HepG2 (cell line): ENCODE data around the gene DND1. TPM values are rescaled to one million over a fixed set of nuclear protein-coding genes. Genes with fewer than 3 reads are reported as not detected.
A peak's percentile ranks its signal among the peaks of the same experiment; 100 is the strongest.

ENCODE experiments used
- ARHGAP35 ChIP-seq: sonication (generic); formaldehyde crosslinking; IDR thresholded peaks from 2 replicates; pipeline ENCODE4 v1.9.0; 2022; ENCODE audit warnings: mild to moderate bottlenecking, inconsistent platforms, moderate library complexity, missing genetic modification reagents, borderline replicate concordance
- CSRNP1 ChIP-seq: sonication (generic); formaldehyde crosslinking; IDR thresholded peaks from 2 replicates; pipeline ENCODE4 v1.8.1; 2023; ENCODE audit warnings: mild to moderate bottlenecking, missing genetic modification reagents
- GABPA ChIP-seq, 2 experiments: IDR thresholded peaks; 2 replicates each; pipeline ENCODE4 v1.6.1; 2011 to 2016; ENCODE audit warnings: low read depth in 2 of 2, low read length in 1 of 2, missing biosample characterization in 1 of 2, missing genetic modification characterization in 1 of 2
- HINFP ChIP-seq: sonication (generic); formaldehyde crosslinking; IDR thresholded peaks from 2 replicates; pipeline ENCODE4 v1.4.0; 2020; ENCODE audit warnings: low read depth, mild to moderate bottlenecking, missing genetic modification reagents
- HNF1B ChIP-seq: sonication (generic); formaldehyde crosslinking; IDR thresholded peaks from 2 replicates; pipeline ENCODE4 v1.5.1; 2020; ENCODE audit warnings: mild to moderate bottlenecking, moderate library complexity, missing genetic modification reagents
- MAFG ChIP-seq: sonication (generic); formaldehyde crosslinking; IDR thresholded peaks from 2 replicates; pipeline ENCODE4 v1.5.1; 2020; ENCODE audit warnings: mild to moderate bottlenecking, missing genetic modification reagents
- POGZ ChIP-seq: sonication (generic); formaldehyde crosslinking; IDR thresholded peaks from 2 replicates; pipeline ENCODE4 v1.4.0; 2020; ENCODE audit warnings: mild to moderate bottlenecking, missing genetic modification reagents
- SNAPC4 ChIP-seq: sonication (generic); formaldehyde crosslinking; IDR thresholded peaks from 2 replicates; pipeline ENCODE4 v1.4.0; 2020; ENCODE audit warnings: mild to moderate bottlenecking, missing genetic modification reagents
- ZNF614 ChIP-seq: IDR thresholded peaks from 2 replicates; pipeline ENCODE4 v1.6.1; 2018; ENCODE audit warnings: missing biosample characterization, missing genetic modification reagents, inconsistent platforms, borderline replicate concordance
- ZNF615 ChIP-seq: sonication (generic); formaldehyde crosslinking; IDR thresholded peaks from 2 replicates; pipeline ENCODE4 v1.5.0; 2020; ENCODE audit warnings: mild to moderate bottlenecking, missing genetic modification reagents, borderline replicate concordance
- ZNF784 ChIP-seq: sonication (generic); formaldehyde crosslinking; IDR thresholded peaks from 2 replicates; pipeline ENCODE4 v1.5.1; 2020; ENCODE audit warnings: missing genetic modification reagents, mild to moderate bottlenecking, borderline replicate concordance
- ZNF878 ChIP-seq: sonication (generic); formaldehyde crosslinking; IDR thresholded peaks from 2 replicates; pipeline ENCODE4 v1.8.1; 2023; ENCODE audit warnings: mild to moderate bottlenecking, missing genetic modification reagents, moderate library complexity
- polyA plus RNA-seq, 8 experiments: library from polyadenylated mRNA; depleted of rRNA in 3 of 8; stranded (reverse) in 7 of 8; unstranded in 1 of 8; fragments of >200 nt; fragmentation: Illumina TruSeq in 4 of 8; extraction: Trizol in 4 of 8; gene quantifications; 2 replicates each; pipeline versions ENCODE4 v1.2.1 to v1.2.3, GENCODE V29; 2011 to 2016; ENCODE audit warnings: low read depth in 4 of 8, missing spikeins in 1 of 8, mixed read lengths in 1 of 8; ENCODE audit not compliant: insufficient read depth in 1 of 8
- total RNA-seq, 5 experiments: library from RNA; depleted of rRNA; stranded (reverse); fragments of >200 nt; fragmentation: Illumina TruSeq; extraction: Trizol; gene quantifications; 2 replicates each; pipeline ENCODE4 v1.2.3, GENCODE V29; 2016; ENCODE audit warnings: low read depth in 1 of 5

The DND1 gene
- total and polyA plus RNA-seq, 2 of the 13 experiments (the other 11 are each of a cell fraction or from before 2014, with no cell fraction given) = 0.48 to 0.55 TPM

- TF ChIP-seq HINFP (CRISPR knock-in tag) = no peak
- TF ChIP-seq CSRNP1 (CRISPR knock-in tag) = 0 out of 2 replicates have a peak, but pooled peaks have one; percentile 17
- peak; percentile 73; the same call in 1 of the 2 replicates for TF ChIP-seq HNF1B
- TF ChIP-seq POGZ (CRISPR knock-in tag) = peak; percentile 62; the same call in 1 of the 2 replicates
- no peak for TF ChIP-seq MAFG (CRISPR knock-in tag)
- TF ChIP-seq ARHGAP35 (CRISPR knock-in tag) = no peak
- peak; percentile 45; the same call in 1 of the 2 replicates for TF ChIP-seq ZNF784 (CRISPR knock-in tag)
- no peak for TF ChIP-seq ZNF615 (CRISPR knock-in tag)
- TF ChIP-seq ZNF878 (CRISPR knock-in tag) = peak; percentile 38; the same call in 1 of the 2 replicates
- no peak for TF ChIP-seq GABPA (IDR thresholded peaks at IDR 0.05; ENCODE audit: low read depth, low read length)
- TF ChIP-seq GABPA (CRISPR knock-in tag; IDR thresholded peaks at IDR 0.05; ENCODE audit: low read depth) = peak; percentile 77
- peak; percentile 88 for TF ChIP-seq ZNF614 (CRISPR knock-in tag)
- no peak for TF ChIP-seq SNAPC4 (CRISPR knock-in tag)
These were observed 27.1 kb upstream of the DND1 start, which contains the start of gene ZMAT2 (continued) for GRCh38 chr5:140700177-140701144.
